Caco-2 (cell line): ENCODE results near the gene SH3TC1. TPM values are rescaled to one million over a fixed set of nuclear protein-coding genes. Genes with fewer than 3 reads are reported as not detected.

Source experiments
- BruUV-seq: library from RNA; stranded (reverse); fragments of 400-500 nt; replicated peaks from 2 replicates; lab custom pipeline; 2021; lab: Mats Ljungman, UMichigan
- CTCF ChIA-PET: fragments of 300-600 bp; sonication (Branson Sonifier 250); formaldehyde crosslinking; loops from one replicate; lab custom pipeline; 2022; ENCODE audit warnings: antibody characterized with exemption; lab: Charles Lee
- POLR2A ChIA-PET: fragments of 300-600 bp; sonication (Branson Sonifier 250); formaldehyde crosslinking; loops from one replicate; lab custom pipeline; 2022; ENCODE audit warnings: antibody characterized with exemption; lab: Charles Lee
- DNase-seq, 2 experiments: peaks; one replicate each; pipeline versions ENCODE4 v3.0.0 to v3.0.0-alpha.2; 2020 to 2022
- H3K27me3 ChIP-seq: replicated peaks from 2 replicates; pipeline ENCODE4 v1.6.0; 2011; ENCODE audit warnings: low read length; ENCODE audit not compliant: control insufficient read depth, insufficient read depth
- H3K36me3 ChIP-seq: 2 replicates; pipeline ENCODE4 v1.5.1; 2011; ENCODE audit warnings: low read length; ENCODE audit not compliant: control insufficient read depth, insufficient read depth
- H3K4me1 ChIP-seq: fragments of 250-450 bp; sonication (Bioruptor Pico); 2 replicates; pipeline ENCODE4 v1.5.1; 2020; ENCODE audit warnings: mild to moderate bottlenecking
- H3K4me3 ChIP-seq: 2 replicates; pipeline ENCODE4 v1.5.1; 2011; ENCODE audit warnings: low read depth, mild to moderate bottlenecking, control low read depth, low read length
- H3K9me3 ChIP-seq: fragments of 250-450 bp; sonication (Bioruptor Pico); 2 replicates; pipeline ENCODE4 v1.5.1; 2020; ENCODE audit warnings: mild to moderate bottlenecking, moderate library complexity
- H3K27ac Mint-ChIP-seq: one replicate; pipeline ENCODE4 v1.8.0; 2022; ENCODE audit warnings: mixed read lengths; ENCODE audit not compliant: unreplicated experiment
- H3K27me3 Mint-ChIP-seq: one replicate; pipeline ENCODE4 v1.8.0; 2022; ENCODE audit warnings: mixed read lengths; ENCODE audit not compliant: insufficient read depth, unreplicated experiment
- H3K36me3 Mint-ChIP-seq: one replicate; pipeline ENCODE4 v1.8.0; 2022; ENCODE audit warnings: mild to moderate bottlenecking, mixed read lengths; ENCODE audit not compliant: insufficient read depth, unreplicated experiment
- H3K4me1 Mint-ChIP-seq: one replicate; pipeline ENCODE4 v1.8.0; 2022; ENCODE audit warnings: low read depth, mixed read lengths; ENCODE audit not compliant: unreplicated experiment
- H3K4me3 Mint-ChIP-seq: one replicate; pipeline ENCODE4 v1.8.0; 2022; ENCODE audit warnings: mild to moderate bottlenecking, moderate library complexity, mixed read lengths; ENCODE audit not compliant: unreplicated experiment
- H3K9me3 Mint-ChIP-seq: one replicate; pipeline ENCODE4 v1.8.0; 2022; ENCODE audit warnings: mixed read lengths; ENCODE audit not compliant: unreplicated experiment
- CTCF ChIP-seq, 2 experiments: fragments of 200-600 bp in 1 of 2; IDR thresholded peaks; 1 replicate in 1 of 2; 2 replicates in 1 of 2; pipeline versions ENCODE4 v1.5.1 to v1.8.0; 2011 to 2022; ENCODE audit warnings: antibody characterized with exemption in 1 of 2, control low read depth in 1 of 2, inconsistent platforms in 1 of 2, low read depth in 1 of 2, low read length in 1 of 2, mild to moderate bottlenecking in 1 of 2, moderate library complexity in 1 of 2; ENCODE audit not compliant: insufficient read depth in 1 of 2, severe bottlenecking in 1 of 2, unreplicated experiment in 1 of 2
- intact Hi-C: fragments of 100-400 bp; cut with micrococcal nuclease; formaldehyde crosslinking; loops from one replicate; pipeline ENCODE4 v1.10.0; 2022; ENCODE audit not compliant: unreplicated experiment
- total RNA-seq: library from RNA; stranded (reverse); gene quantifications from 2 replicates; pipeline ENCODE4 v1.2.3, GENCODE V29; 2022

Gene SH3TC1
- total RNA-seq, 1 experiment from 2014 or later, result 18.6 TPM

- no peak for TF ChIP-seq CTCF (IDR thresholded peaks at IDR 0.05; ENCODE audit: insufficient read depth in 1 of 2, low read depth in 1 of 2, low read length in 1 of 2, severe bottlenecking in 1 of 2, unreplicated experiment in 1 of 2)
- BruUV-seq, result no TSS peak
- Histone ChIP-seq H3K9me3 (no peaks in the 10 kb centered on the region), H3K4me1 (peaks cover 5% of the 10 kb centered on the region), H3K36me3 (no peaks in the 10 kb centered on the region), H3K27me3 (no peaks in the 10 kb centered on the region; the same call in 1 of the 2 replicates), H3K4me3 (no peak overlapping the region)
- Mint-ChIP-seq H3K27ac (no peak overlapping the region), H3K27me3 (peaks cover 3% of the 10 kb centered on the region), H3K9me3 (no peaks in the 10 kb centered on the region), H3K4me1 (peaks cover 6% of the 10 kb centered on the region), H3K36me3 (no peaks in the 10 kb centered on the region), H3K4me3 (no peak overlapping the region)
- POLR2A ChIA-PET, result no interaction called here
- no peak for DNase-seq
- intact Hi-C loops, result no loop called here
- CTCF ChIA-PET, result no interaction called here
Measured at GRCh38 chr4:8266508-8266907, 67.4 kb downstream of the SH3TC1 start.

GRCh38 chr4:8267077-8267476 lies 68.0 kb downstream of the SH3TC1 start:
- intact Hi-C loops, result no loop called here
- DNase-seq, result peak in 1 of 2 experiments; percentile 30
- Histone ChIP-seq H3K36me3 (no peaks in the 10 kb centered on the region), H3K4me3 (no peak overlapping the region), H3K4me1 (peaks cover 5% of the 10 kb centered on the region), H3K9me3 (no peaks in the 10 kb centered on the region), H3K27me3 (no peaks in the 10 kb centered on the region; the same call in 1 of the 2 replicates)
- Mint-ChIP-seq H3K9me3 (no peaks in the 10 kb centered on the region), H3K36me3 (no peaks in the 10 kb centered on the region), H3K4me1 (peaks cover 6% of the 10 kb centered on the region), H3K4me3 (no peak overlapping the region), H3K27me3 (peaks cover 3% of the 10 kb centered on the region), H3K27ac (no peak overlapping the region)
- ChIA-PET CTCF (interaction anchor here (0.7 kb wide), 1 partner anchor 90 kb away, joined by 3 read pairs; no protein-coding TSS in a partner anchor), POLR2A (no interaction called here)
- no TSS peak for BruUV-seq
- peak; percentile 29 to 39 for TF ChIP-seq CTCF (IDR thresholded peaks at IDR 0.05; ENCODE audit: insufficient read depth in 1 of 2, low read depth in 1 of 2, low read length in 1 of 2, severe bottlenecking in 1 of 2, unreplicated experiment in 1 of 2)

DNA sequence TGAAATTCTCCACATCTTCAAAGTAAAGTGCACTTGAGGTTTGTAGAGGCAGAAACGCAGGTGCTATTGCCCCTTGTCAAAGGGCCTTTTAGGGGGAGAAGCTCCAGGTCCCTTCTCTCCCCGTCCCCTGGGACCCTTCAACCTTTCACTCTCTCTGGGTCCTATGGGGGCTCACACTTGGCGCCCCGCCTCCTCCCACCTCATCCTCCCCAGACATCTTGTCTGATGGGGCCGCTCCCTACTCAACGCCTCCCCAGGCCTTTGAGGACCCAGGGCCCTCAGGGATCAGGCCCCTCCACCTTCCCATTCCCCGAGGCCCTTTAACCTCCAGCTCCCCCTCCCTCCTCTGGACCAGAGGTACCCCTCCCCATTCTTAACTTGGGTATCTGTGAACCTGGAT lies 69.1 kb downstream of the SH3TC1 start:
- peaks cover 3% of the 10 kb centered on the region for H3K27me3 Mint-ChIP-seq
- no peak for TF ChIP-seq CTCF (IDR thresholded peaks at IDR 0.05; ENCODE audit: insufficient read depth in 1 of 2, low read depth in 1 of 2, low read length in 1 of 2, severe bottlenecking in 1 of 2, unreplicated experiment in 1 of 2)
- DNase-seq, result no peak
- Histone ChIP-seq H3K9me3 (no peaks in the 10 kb centered on the region), H3K27me3 (no peaks in the 10 kb centered on the region; the same call in 1 of the 2 replicates), H3K4me3 (no peak overlapping the region), H3K4me1 (peaks cover 5% of the 10 kb centered on the region), H3K36me3 (no peaks in the 10 kb centered on the region)
- intact Hi-C loops, result no loop called here
- no TSS peak for BruUV-seq
- H3K4me3 Mint-ChIP-seq, result no peak overlapping the region
- no peaks in the 10 kb centered on the region for H3K36me3 Mint-ChIP-seq
- ChIA-PET CTCF (no interaction called here), POLR2A (no interaction called here)
- no peak overlapping the region for H3K27ac Mint-ChIP-seq
- H3K9me3 Mint-ChIP-seq, result no peaks in the 10 kb centered on the region
- H3K4me1 Mint-ChIP-seq, result peaks cover 6% of the 10 kb centered on the region
